Esophagus muscularis mucosa (tissue), 4 donors: Measurements from ENCODE around the gene RAD51B. TPM values are rescaled to one million over a fixed set of nuclear protein-coding genes. Genes with fewer than 3 reads are reported as not detected.

Experiments
- DNase-seq: peaks from one replicate; pipeline ENCODE4 v3.0.0-alpha.2; 2017; ENCODE audit errors: extremely low spot score
- H3K27ac ChIP-seq, 4 donors: fragments of 200-600 bp; sonication (generic); replicated peaks in 1 of 4; 1 replicate in 3 of 4; 2 replicates in 1 of 4; pipeline ENCODE4 v1.5.1; 2016 to 2019; ENCODE audit warnings: mild to moderate bottlenecking in 1 of 4
- H3K27me3 ChIP-seq, 4 donors: fragments of 200-600 bp; sonication (generic); one replicate each; pipeline versions ENCODE4 v1.5.1 to v1.6.0; 2016 to 2019
- H3K36me3 ChIP-seq, 4 donors: fragments of 200-600 bp; sonication (generic); one replicate each; pipeline ENCODE4 v1.5.1; 2016 to 2019
- H3K4me1 ChIP-seq, 4 donors: fragments of 200-600 bp; sonication (generic); one replicate each; pipeline ENCODE4 v1.5.1; 2016 to 2019
- H3K4me3 ChIP-seq, 4 donors: fragments of 200-600 bp; sonication (generic); 1 replicate in 2 of 4; 2 replicates in 2 of 4; pipeline ENCODE4 v1.5.1; 2016 to 2019; ENCODE audit warnings: mild to moderate bottlenecking in 4 of 4, moderate library complexity in 1 of 4
- H3K9me3 ChIP-seq, 4 donors: fragments of 200-600 bp; sonication (generic); 1 replicate in 3 of 4; 2 replicates in 1 of 4; pipeline ENCODE4 v1.5.1; 2016 to 2019
- EP300 ChIP-seq: sonication (generic); formaldehyde crosslinking; IDR thresholded peaks from one replicate; pipeline ENCODE4 v1.6.1; 2017; ENCODE audit warnings: antibody characterized with exemption
- POLR2A ChIP-seq: fragments of 450-650 bp; IDR thresholded peaks from one replicate; pipeline ENCODE4 v1.6.1; 2017; ENCODE audit warnings: antibody characterized with exemption, moderate library complexity, mild to moderate bottlenecking, low read depth
- POLR2AphosphoS5 ChIP-seq, 2 donors: sonication (generic); formaldehyde crosslinking; IDR thresholded peaks; one replicate each; pipeline ENCODE4 v1.6.1; 2017; ENCODE audit warnings: antibody characterized with exemption in 2 of 2
- WGBS: methylation state at CpG from one replicate; pipeline ENCODE4 v1.1.5; 2018; 5-methylcytosine and 5-hydroxymethylcytosine counted together
- intact Hi-C: fragments of 100-400 bp; cut with DNase I; formaldehyde crosslinking; loops from one replicate; pipeline ENCODE4 v1.15.1; 2023
- total RNA-seq, 4 donors: library from RNA; depleted of rRNA; stranded (reverse); fragments of >200 nt; gene quantifications; one replicate each; pipeline versions ENCODE4 v1.1.0 to v1.2.1, GENCODE V29; 2016
- TF ChIP-seq, protein P1 (sequence below), 3 experiments: fragments of 200-600 bp in 2 of 3; fragments of 450-650 bp in 1 of 3; sonication (generic) in 2 of 3; IDR thresholded peaks; one replicate each; pipeline ENCODE4 v1.5.1; 2017 to 2019; ENCODE audit warnings: antibody characterized with exemption in 3 of 3, mild to moderate bottlenecking in 2 of 3, moderate library complexity in 1 of 3

RAD51B gene
- total RNA-seq, 4 donors from 2014 or later: 2.8 to 11.1 (median 5.1) TPM

DNA sequence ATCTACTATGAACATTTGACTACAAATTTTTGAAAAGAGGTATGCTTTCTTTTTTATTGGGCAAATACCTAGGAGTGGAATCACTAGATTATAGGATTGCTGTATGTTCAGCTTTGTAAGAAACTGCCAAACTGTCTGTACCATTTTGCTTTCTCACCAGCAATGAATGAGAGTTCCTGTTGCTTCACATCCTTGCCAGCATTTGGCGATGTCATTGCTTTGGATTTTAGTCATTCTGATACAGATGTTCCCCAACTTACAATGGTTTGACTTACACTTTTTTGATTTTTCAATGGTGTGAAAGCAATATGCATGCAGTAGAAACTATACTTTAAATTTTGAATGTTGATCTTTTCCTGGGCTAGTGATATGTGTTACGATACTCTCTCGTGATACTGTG lies 328.7 kb downstream of the RAD51B start:
- H3K36me3 ChIP-seq: no peaks in the 10 kb centered on the region
- no peak for DNase-seq
- WGBS: 97% methylated on average over 3 of the region's 3 CpGs
- peaks cover 0 to 12% (median 0%) of the 10 kb centered on the region in 4 donors for H3K9me3 ChIP-seq
- H3K4me3 ChIP-seq: no peak overlapping the region
- peaks cover 14 to 44% (median 43%) of the 10 kb centered on the region in 4 donors for H3K4me1 ChIP-seq
- no peaks in the 10 kb centered on the region for H3K27me3 ChIP-seq
- intact Hi-C loops: loop anchor here (10.0 kb wide), 3 partner anchors 193 to 637 kb away; no protein-coding TSS in a partner anchor
- peak overlapping the region in 2 of 4 donors; percentile 2 to 91 for H3K27ac ChIP-seq
- TF ChIP-seq EP300 (no peak), POLR2AphosphoS5 (IDR thresholded peaks at IDR 0.05) (no peak), POLR2A (no peak)
- TF ChIP-seq, protein P1, sequence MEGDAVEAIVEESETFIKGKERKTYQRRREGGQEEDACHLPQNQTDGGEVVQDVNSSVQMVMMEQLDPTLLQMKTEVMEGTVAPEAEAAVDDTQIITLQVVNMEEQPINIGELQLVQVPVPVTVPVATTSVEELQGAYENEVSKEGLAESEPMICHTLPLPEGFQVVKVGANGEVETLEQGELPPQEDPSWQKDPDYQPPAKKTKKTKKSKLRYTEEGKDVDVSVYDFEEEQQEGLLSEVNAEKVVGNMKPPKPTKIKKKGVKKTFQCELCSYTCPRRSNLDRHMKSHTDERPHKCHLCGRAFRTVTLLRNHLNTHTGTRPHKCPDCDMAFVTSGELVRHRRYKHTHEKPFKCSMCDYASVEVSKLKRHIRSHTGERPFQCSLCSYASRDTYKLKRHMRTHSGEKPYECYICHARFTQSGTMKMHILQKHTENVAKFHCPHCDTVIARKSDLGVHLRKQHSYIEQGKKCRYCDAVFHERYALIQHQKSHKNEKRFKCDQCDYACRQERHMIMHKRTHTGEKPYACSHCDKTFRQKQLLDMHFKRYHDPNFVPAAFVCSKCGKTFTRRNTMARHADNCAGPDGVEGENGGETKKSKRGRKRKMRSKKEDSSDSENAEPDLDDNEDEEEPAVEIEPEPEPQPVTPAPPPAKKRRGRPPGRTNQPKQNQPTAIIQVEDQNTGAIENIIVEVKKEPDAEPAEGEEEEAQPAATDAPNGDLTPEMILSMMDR (IDR thresholded peaks at IDR 0.05): no peak

DNA sequence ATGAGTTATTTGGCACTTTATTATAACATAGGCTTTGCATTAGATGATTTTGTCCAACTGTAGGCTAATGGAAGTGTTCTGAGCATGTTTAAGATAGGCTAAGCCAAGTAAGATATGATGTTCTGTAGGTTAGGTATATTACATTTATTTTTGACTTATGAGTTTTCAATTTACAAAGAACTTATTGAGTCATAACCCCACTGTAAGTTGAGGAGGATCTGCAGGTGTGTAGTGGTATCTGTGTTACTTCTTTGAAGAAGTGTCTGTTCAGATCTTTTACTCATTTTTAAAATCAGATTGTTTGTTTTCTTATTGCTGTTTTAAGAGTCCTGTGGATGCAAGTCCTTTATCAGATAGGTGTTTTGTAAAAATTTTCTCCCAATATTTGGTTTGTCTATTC lies 329.2 kb downstream of the RAD51B start:
- Histone ChIP-seq H3K27me3 (no peaks in the 10 kb centered on the region), H3K4me1 (peaks cover 9 to 39% (median 38%) of the 10 kb centered on the region in 4 donors), H3K9me3 (peaks cover 0 to 12% (median 0%) of the 10 kb centered on the region in 4 donors), H3K4me3 (no peak overlapping the region), H3K27ac (no peak overlapping the region), H3K36me3 (no peaks in the 10 kb centered on the region)
- intact Hi-C loops: loop anchor here (10.0 kb wide), 3 partner anchors 194 to 636 kb away; no protein-coding TSS in a partner anchor
- no peak for DNase-seq
- TF ChIP-seq, protein P1 (IDR thresholded peaks at IDR 0.05): no peak
- TF ChIP-seq EP300 (no peak), POLR2AphosphoS5 (IDR thresholded peaks at IDR 0.05) (no peak), POLR2A (no peak)

DNA sequence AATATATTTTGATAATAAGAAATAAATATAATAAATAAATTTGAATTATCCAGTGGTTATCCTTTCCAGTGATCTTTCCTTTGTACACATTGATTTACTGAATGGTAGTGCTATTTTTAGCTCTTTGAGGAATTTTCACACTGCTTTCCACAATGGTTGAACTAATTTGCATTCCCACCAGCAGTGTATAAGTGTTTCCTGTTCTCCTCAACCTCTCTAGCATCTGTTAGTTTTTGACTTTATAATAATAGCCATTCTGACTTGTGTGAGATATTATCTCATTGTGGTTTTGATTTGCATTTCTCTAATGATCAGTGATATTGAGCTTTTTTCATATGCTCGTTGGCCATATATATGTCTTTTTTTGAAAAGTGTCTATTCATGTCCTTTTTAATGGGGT lies 333.7 kb downstream of the RAD51B start:
- no peak for TF ChIP-seq EP300
- no peak for TF ChIP-seq POLR2A
- Histone ChIP-seq H3K4me1 (peaks cover 0 to 14% (median 12%) of the 10 kb centered on the region in 4 donors), H3K27me3 (no peaks in the 10 kb centered on the region), H3K4me3 (no peak overlapping the region), H3K36me3 (no peaks in the 10 kb centered on the region), H3K27ac (no peak overlapping the region), H3K9me3 (peaks cover 0 to 9% (median 0%) of the 10 kb centered on the region in 4 donors)
- intact Hi-C loops: no loop called here
- no peak for DNase-seq
- WGBS: 90% methylated on average over 1 of the region's 1 CpG

DNA sequence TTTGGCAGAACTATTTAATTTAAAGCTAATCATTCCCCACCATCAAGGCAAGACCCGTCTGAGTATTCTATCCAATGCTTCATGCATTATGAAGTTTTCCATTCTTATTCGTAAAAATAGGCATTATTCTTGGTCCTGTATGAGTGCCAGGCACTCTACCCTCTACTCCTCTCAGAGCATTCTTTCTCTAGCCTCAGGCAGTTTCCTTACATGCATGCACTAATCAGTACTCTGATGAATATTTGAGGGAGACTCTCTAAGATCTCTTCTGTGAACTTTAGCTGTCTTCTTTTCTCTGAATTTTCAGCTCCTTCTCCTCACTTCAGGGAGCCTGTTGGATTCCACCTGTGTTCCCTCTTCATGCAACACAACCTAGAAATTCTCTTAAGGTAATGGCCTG lies 334.7 kb downstream of the RAD51B start:
- intact Hi-C loops: no loop called here
- TF ChIP-seq POLR2A: no peak
- TF ChIP-seq EP300: no peak
- TF ChIP-seq POLR2AphosphoS5 (IDR thresholded peaks at IDR 0.05): no peak
- TF ChIP-seq, protein P1 (IDR thresholded peaks at IDR 0.05): no peak
- Histone ChIP-seq H3K36me3 (no peaks in the 10 kb centered on the region), H3K4me3 (no peak overlapping the region), H3K27me3 (no peaks in the 10 kb centered on the region), H3K27ac (no peak overlapping the region), H3K4me1 (peaks cover 0 to 23% (median 17%) of the 10 kb centered on the region in 4 donors), H3K9me3 (peaks cover 0 to 5% (median 0%) of the 10 kb centered on the region in 4 donors)
- 91% methylated on average over 2 of the region's 2 CpGs for WGBS
- DNase-seq: no peak

DNA sequence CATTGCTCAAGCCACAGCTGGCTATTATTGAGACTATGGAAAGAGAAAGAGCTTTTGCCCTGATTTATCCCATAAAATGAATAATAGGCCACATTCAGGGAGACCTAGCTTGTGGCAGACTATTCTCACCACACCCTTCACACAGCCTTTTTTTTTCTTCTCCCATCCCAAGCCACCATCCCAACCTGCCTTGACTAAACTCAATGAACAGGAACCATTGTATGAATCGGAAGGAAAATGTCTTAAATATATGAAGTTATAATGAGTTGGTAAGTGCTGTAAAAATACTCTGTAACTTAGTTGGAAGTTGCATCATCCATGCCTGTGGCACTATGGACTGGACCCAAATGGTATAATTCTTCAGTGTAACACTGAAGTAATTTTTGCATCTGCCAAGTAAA lies 338.4 kb downstream of the RAD51B start:
- no peak overlapping the region for H3K4me3 ChIP-seq
- H3K27ac ChIP-seq: peak overlapping the region in 2 of 4 donors; percentile 17 to 26
- no peaks in the 10 kb centered on the region for H3K36me3 ChIP-seq
- WGBS: 65% methylated on average over 1 of the region's 1 CpG
- DNase-seq: no peak
- TF ChIP-seq POLR2A (no peak), EP300 (no peak), POLR2AphosphoS5 (IDR thresholded peaks at IDR 0.05) (no peak)
- TF ChIP-seq, protein P1 (IDR thresholded peaks at IDR 0.05): no peak
- no peaks in the 10 kb centered on the region for H3K9me3 ChIP-seq
- intact Hi-C loops: no loop called here
- peaks cover 0 to 37% (median 26%) of the 10 kb centered on the region in 4 donors for H3K4me1 ChIP-seq
- H3K27me3 ChIP-seq: no peaks in the 10 kb centered on the region
